IPS-NIHi11 (cell line): ENCODE results near the gene ZNF133.
A peak's percentile ranks its signal among the peaks of the same experiment; 100 is the strongest.
"Not testable (repeated sequence)": the region's sequence is repeated elsewhere in the genome, so short reads cannot be mapped to it uniquely, and the experiment has no call there.

Experiments
- DNase-seq: peaks from one replicate; pipeline ENCODE4 v3.0.0; 2012; ENCODE audit warnings: mixed read lengths, low spot score

Gene ZNF133

DNA sequence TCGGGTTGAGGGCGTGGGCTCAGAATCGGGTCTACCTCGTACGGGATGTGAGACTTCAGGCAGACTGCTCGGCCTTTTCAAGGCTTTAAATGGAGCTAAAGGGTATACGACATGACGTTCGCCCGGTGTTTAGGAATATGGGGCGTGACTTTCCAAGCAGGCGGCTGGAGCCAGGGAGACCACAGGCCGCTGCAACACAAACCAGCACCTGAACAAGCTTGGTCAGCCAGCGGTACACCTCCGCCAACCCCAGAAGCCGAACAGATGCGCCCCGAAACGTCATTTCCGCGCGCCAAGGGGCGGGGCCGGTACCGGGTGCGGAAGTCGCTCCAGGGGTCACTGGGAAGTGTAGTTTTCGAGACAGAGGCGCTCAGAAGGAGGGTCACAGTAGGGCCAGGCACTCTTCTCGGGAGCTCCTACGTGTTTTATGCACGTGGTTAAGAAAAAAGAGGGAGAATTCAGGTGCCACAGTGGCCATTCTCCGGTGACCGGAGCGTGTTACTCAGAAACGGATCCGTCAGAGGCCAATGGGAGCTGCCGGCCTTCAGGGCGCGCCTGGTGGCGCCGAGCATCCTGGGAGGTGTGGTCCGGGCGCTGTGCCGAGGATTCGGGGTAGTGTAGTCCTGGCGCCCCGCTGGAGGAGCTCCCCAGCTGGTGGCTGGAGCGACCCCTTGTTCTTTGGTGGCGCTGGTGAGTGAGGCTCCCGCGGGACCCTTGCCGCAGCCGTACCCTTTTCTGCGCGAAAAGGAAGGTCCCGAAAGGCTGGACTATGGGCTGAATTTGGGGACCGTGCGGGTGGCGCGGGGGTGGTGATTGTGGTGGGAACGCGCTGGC is at the start of gene ZNF133:
Gene ZNF133 (plus strand): TSS at position 613 of the 834 bp plus-strand sequence. CDS start 17,160 bp downstream, outside the sequence.
- peak; percentile 97 for DNase-seq

DNA sequence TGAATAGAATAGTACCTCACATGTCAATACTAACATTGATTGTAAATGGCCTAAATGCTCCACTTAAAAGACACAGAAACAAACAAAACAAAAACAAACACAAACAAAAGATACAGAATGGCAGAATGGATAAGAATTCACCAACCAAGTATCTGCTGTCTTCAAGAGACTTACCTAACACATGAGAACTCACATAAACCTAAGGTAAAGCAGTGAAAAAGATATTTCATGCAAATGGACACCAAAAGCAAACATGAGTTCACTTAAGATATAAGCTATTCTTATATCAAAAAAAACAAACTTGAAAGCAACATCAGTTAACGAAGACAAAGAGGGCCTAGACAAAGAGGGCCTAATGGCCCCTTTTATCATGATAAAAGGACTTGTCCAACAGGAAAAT is 47.3 kb upstream of the ZNF133 start:
- DNase-seq: no peak

DNA sequence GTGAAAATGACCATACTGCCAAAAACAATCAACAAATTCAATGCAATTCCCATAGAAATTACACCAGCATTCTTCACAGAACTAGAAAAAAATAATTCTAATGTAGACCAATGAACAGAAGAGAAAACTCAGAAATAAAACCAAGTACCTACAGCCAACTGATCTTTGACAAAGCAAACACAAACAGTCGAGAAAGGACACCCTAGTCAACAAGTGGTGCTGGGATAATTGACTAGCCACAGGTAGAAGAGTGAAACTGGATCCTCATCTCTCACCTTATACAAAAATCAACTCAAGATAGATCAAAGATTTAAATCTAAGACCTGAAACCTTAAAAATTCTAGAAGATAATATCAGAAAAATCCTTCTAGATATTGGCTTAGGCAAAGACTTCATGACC is 44.5 kb upstream of the ZNF133 start:
- DNase-seq: no peak

DNA sequence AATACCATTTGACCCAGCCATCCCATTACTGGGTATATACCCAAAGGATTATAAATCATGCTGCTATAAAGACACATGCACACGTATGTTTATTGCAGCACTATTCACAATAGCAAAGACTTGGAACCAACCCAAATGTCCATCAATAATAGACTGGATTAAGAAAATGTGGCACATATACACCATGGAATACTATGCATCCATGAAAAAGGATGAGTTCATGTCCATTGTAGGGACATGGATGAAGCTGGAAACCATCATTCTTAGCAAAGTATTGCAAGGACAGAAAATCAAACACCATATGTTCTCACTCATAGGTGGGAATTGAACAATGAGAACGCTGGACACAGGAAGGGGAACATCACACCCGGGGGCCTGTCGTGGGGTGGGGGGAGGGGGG is 39.8 kb upstream of the ZNF133 start:
- DNase-seq: not testable (repeated sequence)

GRCh38 chr20:18250217-18250616 is 38.1 kb upstream of the ZNF133 start:
- no peak for DNase-seq

- peak; percentile 15 for DNase-seq
Measured at GRCh38 chr20:18252597-18253451, 35.5 kb upstream of the ZNF133 start.

DNA sequence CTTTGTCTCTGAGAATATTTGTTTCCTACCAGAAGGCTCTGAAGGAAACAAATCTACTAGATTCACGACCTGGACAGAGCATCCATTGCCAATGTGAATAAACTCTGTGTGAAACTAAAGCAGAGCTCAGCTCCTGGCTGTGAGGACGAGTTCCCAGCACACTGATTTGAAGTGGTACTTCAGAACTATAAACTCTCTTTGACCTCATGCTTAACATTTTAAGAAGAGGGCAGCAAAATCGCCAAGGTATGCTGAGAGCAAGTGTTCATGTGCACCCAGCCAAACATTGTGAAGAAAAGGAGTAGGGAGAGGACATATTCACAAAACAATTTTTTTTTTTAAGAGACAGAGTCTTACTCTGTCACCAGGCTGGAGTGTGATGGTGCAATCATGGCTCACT is 33.7 kb upstream of the ZNF133 start:
- no peak for DNase-seq

DNA sequence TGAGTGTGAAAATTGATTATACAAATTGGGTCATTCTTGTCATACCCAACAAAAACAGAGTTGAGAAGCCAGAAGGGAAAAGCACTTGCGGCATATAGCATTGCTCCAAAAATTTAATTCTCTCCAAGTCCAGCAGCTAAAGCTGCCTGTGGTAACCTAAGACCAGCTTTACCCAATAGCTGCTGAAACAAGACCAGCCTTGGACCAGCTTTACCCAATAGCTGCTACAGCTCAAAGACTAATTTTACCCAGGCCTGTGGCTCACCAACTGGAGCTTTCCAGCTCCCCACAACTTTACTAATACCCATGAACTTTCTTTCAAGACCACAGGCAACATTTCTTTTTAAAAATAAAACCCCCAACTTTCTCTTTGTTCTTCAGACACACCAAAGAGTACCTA is 32.8 kb upstream of the ZNF133 start:
- no peak for DNase-seq

GRCh38 chr20:18256440-18257090 is 31.8 kb upstream of the ZNF133 start:
- DNase-seq: no peak

GRCh38 chr20:18258126-18258860 is 30.0 kb upstream of the ZNF133 start:
- DNase-seq: no peak

- no peak for DNase-seq
Measured at GRCh38 chr20:18259730-18260129, 28.6 kb upstream of the ZNF133 start.

GRCh38 chr20:18263723-18264122 is 24.6 kb upstream of the ZNF133 start:
- peak; percentile 23 for DNase-seq

DNA sequence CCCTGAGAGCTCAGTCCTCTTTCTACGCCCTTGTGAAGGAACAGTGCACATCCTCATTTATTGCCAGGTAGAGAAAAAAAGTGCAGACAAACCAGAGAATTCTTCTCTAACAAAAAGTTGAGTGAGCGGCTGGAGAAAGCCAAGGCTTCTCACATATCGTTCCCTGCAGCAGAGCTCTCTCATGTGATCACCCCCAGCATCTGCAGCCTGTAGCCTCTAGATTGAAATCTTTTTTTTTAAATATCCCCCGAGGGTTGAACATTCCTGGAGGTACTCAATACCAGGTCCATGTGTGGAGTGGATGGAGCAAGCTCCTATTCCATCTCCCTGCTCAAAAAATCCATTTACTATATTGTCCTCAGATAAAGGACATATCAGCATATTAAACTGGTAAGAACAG is 22.9 kb upstream of the ZNF133 start:
- DNase-seq: no peak

DNA sequence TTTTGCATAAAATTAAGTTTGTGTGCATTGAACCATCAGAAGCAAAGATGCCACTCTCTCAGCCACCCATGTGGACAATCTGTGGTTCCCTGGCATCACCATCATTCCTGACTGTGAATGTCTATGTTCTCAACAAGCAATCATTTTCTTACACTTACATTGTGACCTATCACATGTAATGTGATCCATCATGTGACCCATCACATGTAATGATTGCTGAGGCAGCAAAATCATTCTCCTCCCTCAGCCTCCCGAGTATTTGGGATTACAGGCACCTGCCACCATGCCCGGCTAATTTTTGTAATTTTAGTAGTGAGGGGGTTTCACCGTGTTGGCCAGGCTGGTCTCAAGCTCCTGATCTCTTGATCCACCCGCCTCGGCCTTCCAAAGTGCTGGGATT is 22.0 kb upstream of the ZNF133 start:
- DNase-seq: no peak

GRCh38 chr20:18267815-18268214 is 20.5 kb upstream of the ZNF133 start:
- DNase-seq: peak; percentile 33

- no peak for DNase-seq
Measured at GRCh38 chr20:18271160-18271559, 17.2 kb upstream of the ZNF133 start.

DNA sequence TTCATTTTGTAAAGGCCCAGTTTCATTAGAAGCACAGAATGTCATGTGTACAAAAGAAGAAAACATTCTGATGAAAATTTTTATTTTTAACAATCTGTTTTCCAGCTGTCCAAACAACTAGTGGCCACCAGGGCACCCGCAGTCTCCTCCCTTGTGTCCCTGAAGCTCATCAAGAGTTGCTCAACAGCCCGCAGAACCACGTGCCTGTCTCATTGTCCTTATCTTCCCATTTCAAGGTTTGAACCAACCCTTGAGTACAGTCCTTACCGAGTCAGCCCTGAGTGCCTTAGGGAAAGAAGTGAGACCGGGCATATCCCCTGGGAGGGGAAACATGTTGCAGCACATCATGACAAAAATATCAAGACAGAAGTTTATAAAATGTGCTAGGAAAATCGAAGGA is 15.9 kb upstream of the ZNF133 start:
- no peak for DNase-seq

- DNase-seq: no peak
Measured at GRCh38 chr20:18273738-18274137, 14.6 kb upstream of the ZNF133 start.

DNA sequence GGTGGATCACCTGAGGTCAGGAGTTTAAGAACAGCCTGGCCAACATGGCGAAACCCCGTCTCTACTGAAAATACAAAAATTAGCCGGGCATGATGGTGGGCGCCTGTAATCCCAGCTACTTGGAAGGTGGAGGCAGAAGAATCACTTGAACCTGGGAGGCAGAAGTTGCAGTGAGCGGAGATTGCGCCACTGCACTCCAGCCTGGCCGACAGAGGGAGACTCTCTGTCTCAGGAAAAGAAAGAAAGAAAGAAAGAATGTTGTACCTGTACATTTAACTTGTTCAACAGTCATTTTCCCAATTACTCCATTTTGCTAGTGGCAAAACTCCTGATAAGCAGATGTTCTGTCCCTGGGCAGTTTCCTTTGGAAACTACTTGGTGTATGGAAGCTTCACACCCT is 12.4 kb upstream of the ZNF133 start:
- DNase-seq: not testable (repeated sequence)

DNA sequence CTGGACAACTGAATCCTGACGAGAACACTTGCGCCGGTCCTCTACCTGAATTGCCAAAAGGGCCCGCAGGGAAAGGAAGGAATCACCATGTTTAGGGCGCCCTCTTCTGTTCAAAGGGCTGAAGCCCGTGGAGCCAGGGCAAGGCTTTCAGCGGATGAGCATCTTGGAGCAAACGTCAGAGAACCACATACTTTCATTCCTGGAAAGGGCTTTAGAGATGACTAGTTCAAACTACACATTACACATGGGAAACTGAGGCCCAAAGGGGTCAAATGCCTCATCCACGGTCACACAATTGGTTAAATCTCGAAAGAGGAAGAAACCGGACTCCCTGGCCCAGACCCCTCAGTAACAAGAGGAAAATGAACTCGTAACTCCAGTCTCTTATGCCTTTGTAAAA is 11.5 kb upstream of the ZNF133 start:
- DNase-seq: peak; percentile 76

DNA sequence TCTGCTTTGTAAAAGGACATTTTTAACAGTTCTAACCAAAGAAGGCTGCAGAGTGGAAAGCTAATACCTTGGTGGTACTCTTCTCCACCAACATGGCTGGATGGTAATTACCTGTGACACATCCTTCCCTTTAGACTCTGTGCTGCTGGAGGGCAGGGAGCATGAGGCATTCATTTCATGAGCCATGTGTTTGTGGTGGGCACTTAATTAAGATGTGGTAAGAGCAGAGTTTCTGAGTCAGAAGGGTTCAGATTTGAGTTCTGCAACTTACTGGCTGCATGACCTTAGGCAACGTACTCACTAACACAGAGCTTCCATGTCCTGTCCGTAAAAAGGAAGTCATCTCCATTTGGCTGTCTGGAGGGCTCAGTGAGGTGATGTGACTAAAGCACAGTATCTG is 9.1 kb upstream of the ZNF133 start:
- no peak for DNase-seq
